ENCODE results near the gene PLD4. TPM values are rescaled to one million over a fixed set of nuclear protein-coding genes. Genes with fewer than 3 reads are reported as not detected.
"Not testable (repeated sequence)": the region's sequence is repeated elsewhere in the genome, so short reads cannot be mapped to it uniquely, and the experiment has no call there.

The PLD4 gene
- total RNA-seq, 1 donor from 2014 or later = not detected

- no peak for DNase-seq (ENCODE audit: low read depth in 2 of 2)
Observed at GRCh38 chr14:104940526-104941150, 16.0 kb downstream of the PLD4 start.

GRCh38 chr14:104941508-104942365 is 17.1 kb downstream of the PLD4 start:
- DNase-seq (ENCODE audit: low read depth in 2 of 2) = no peak

GRCh38 chr14:104942586-104942985 is 17.9 kb downstream of the PLD4 start:
- no peak for DNase-seq (ENCODE audit: low read depth in 2 of 2)

GRCh38 chr14:104943216-104944015 is 18.7 kb downstream of the PLD4 start:
- DNase-seq (ENCODE audit: low read depth in 2 of 2) = not testable (repeated sequence)

GRCh38 chr14:104944016-104944308 is 19.3 kb downstream of the PLD4 start:
- not testable (repeated sequence) for DNase-seq (ENCODE audit: low read depth in 2 of 2)

GRCh38 chr14:104944436-104945205 is 19.9 kb downstream of the PLD4 start:
- DNase-seq (ENCODE audit: low read depth in 2 of 2) = not testable (repeated sequence)

GRCh38 chr14:104945266-104945665 is 20.6 kb downstream of the PLD4 start:
- DNase-seq (ENCODE audit: low read depth in 2 of 2) = not testable (repeated sequence)

- DNase-seq (ENCODE audit: low read depth in 2 of 2) = not testable (repeated sequence)
Observed at GRCh38 chr14:104945986-104946965, 21.6 kb downstream of the PLD4 start.

GRCh38 chr14:104947201-104947600 is 22.5 kb downstream of the PLD4 start:
- not testable (repeated sequence) for DNase-seq (ENCODE audit: low read depth in 2 of 2)

- DNase-seq (ENCODE audit: low read depth in 2 of 2) = not testable (repeated sequence)
Observed at GRCh38 chr14:104947881-104948735, 23.4 kb downstream of the PLD4 start.

- no peak for DNase-seq (ENCODE audit: low read depth in 2 of 2)
Observed at GRCh38 chr14:104948736-104949031, 24.0 kb downstream of the PLD4 start.

- DNase-seq (ENCODE audit: low read depth in 2 of 2) = not testable (repeated sequence)
Observed at GRCh38 chr14:104949406-104949955, 24.8 kb downstream of the PLD4 start.

- no peak for DNase-seq (ENCODE audit: low read depth in 2 of 2)
Observed at GRCh38 chr14:104950021-104950420, 25.3 kb downstream of the PLD4 start.

- not testable (repeated sequence) for DNase-seq (ENCODE audit: low read depth in 2 of 2)
Observed at GRCh38 chr14:104950701-104951100, 26.0 kb downstream of the PLD4 start.

- DNase-seq (ENCODE audit: low read depth in 2 of 2) = not testable (repeated sequence)
Observed at GRCh38 chr14:104951863-104952657, 27.4 kb downstream of the PLD4 start.

- no peak for DNase-seq (ENCODE audit: low read depth in 2 of 2)
Observed at GRCh38 chr14:104953097-104953496, 28.4 kb downstream of the PLD4 start.

GRCh38 chr14:104953896-104954656 is 29.4 kb downstream of the PLD4 start:
- DNase-seq (ENCODE audit: low read depth in 2 of 2) = no peak
